HPDE6-E6E7 (cell line): ENCODE measurements around the gene LIF.
"Not testable (repeated sequence)": the region's sequence is repeated elsewhere in the genome, so short reads cannot be mapped to it uniquely, and the experiment has no call there.

Experiments
- DNase-seq: peaks from one replicate; pipeline ENCODE4 v3.0.0; 2011; ENCODE audit warnings: missing footprints; ENCODE audit errors: extremely low spot score

LIF gene

DNA sequence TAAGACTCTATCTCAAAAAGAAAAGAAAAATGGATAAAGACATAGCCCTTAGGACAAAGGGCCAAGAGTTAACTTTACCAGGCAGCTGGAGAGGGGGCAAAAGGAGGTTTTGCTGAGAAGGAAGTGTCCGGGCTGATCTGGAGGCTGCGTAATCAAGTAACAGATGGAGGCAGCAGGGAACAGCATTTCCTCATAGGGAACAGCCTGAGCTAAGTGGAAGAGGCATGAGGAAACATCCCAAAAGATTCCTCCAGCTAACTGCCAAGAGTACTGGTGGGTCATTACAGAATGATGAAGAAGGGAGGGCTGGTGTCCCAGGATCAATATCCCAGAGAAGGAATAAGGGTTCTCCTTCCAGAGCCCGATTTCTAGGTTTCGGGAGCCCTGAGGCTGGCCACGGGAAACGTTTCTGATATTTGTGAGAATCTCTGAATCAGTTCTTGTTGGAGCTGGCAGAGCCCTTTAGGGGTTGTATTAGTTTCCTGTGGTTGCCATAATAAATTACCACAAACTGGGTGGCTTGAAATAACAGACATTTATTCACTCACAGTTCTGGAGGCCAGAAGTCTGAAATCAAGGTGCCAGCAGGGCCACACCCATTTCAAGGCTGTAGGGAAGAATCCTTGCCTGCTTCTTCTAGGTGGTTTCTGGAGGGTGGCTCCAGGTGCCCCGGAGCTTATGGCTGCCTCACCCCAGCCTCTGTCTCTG lies 21.2 kb downstream of the LIF start:
- DNase-seq: no peak

DNA sequence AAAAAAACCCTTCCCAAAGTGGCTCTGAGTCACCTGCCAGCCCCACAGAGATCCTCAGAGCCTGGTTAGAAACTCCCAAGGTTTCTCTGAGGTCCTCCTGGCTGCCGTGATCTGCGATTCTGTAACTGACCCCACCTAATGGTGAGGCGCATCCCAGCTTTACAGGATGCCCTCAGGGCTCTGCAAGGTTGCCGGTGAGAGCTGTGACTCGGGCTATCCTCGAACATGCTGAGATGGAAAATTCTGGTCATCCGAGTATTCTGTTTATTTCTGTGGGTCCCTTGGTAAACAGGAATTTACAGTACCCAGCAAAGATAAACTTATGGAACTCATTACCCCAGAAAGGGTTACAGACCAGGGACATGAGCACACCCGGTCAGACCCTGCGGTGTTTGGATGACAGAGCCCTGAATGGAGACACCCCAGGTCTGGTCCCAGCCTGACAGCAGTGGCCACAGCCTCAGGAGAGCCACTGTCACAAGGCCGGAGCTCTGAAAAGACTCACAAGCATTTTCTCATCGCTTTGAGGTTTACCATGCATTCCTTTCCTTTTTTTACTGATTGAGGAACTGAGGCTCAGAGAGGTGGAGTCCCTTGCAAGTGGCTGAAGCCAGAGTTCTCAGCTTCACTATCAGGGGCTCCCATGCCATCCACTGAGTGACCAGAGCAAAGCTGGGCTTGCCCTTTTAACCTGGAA lies 22.2 kb downstream of the LIF start:
- DNase-seq: no peak

DNA sequence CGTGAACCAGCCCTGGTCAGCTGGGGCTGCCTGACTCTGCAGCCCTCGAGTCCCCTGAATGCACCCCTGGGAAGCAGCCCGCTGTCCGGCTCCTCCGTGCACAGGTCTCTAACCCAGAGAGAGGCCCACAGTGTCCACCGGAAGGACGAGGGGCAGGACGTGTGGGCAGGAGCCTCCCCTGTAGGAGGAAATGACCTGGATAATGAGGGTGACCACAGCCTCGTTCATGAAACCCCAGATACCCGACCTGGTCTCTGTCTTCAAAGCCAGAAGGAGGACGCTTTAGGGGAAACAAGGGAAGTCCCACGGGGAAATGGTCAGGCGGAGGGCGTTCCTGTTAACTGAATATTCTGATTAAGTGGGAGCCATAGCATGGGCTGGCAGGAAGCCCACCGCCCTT lies 23.3 kb downstream of the LIF start:
- no peak for DNase-seq

DNA sequence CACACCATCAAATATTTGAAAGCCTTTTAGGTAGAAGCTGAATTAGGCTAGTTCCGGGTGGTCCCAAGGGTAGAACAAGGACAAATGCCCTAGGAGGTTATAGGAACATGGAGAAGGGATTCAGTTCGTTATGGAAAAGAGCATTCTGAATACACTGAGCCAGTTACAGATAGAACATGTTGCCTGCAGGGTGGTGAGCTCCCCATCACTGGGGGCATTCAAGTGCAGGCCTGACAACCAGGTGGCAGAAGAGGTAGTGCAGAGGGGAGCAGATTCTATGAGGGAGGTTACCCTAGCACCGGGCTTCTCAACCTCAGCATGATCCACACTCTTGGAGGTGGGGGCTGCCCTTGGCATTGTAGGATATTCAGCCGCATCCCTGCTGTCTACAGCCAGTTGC lies 24.2 kb downstream of the LIF start:
- DNase-seq: no peak

- DNase-seq: no peak
These were observed 25.2 kb downstream of the LIF start for GRCh38 chr22:30221121-30221992.

DNA sequence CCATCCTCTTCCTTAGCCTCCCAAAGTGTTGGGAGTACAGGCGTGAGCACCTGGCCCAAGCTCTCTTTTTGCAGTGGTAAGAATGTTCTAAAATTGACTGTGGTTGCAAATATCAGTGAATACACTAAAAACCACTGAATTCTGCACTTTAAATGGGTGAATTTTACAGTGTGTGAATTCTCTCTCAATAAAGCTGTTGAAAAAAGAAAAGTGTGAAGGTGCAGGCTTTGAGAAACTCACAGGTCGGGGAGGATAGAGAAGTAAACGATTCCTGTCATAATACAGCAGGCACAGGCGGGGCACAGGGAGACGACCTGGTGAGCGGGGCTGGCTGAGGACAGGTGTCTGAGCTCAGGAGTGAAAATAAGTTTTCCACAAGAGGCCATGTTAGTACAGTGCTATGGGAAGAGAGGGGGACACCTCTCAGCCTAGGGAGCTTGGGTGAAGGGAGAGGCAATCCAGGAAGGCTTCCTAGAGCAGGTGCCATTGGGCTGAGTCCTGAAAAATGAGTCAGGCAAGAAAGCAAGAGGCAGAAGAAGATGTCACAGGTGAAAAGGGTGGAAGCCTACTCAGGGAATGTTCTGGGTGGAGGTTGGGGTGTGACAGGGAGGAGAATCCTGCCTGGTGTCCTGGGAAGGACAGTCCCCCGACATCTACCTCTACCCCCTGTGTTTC lies 26.1 kb downstream of the LIF start:
- DNase-seq: no peak

GRCh38 chr22:30219668-30220278 lies 26.8 kb downstream of the LIF start:
- no peak for DNase-seq

DNA sequence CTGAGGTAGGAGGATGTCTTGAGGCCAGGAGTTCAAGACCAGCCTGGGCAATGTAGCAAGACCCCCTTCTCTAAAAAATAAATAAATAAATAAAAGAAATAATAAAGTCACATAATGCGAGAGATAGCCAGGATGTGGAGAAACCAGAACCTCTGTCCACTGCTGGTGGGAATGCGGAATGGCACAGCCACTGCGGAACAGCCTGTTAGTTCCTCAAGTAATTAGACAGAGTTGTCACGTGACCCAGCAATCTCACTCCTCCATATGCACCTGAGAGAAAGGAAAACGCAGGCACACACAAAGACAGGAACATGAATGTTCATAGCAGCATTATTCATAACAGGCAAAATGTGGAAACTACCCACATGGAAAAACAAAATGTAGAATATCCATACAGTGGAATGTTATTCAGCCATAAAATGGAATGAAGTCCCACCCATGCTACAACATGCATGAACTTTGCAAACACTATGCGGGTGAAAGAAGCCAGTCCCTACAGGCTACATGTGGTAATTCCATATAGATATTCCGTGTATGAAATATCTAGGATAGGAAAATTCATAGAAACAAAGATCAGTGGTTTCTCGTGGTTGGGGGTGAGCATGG lies 27.4 kb downstream of the LIF start:
- DNase-seq: no peak

DNA sequence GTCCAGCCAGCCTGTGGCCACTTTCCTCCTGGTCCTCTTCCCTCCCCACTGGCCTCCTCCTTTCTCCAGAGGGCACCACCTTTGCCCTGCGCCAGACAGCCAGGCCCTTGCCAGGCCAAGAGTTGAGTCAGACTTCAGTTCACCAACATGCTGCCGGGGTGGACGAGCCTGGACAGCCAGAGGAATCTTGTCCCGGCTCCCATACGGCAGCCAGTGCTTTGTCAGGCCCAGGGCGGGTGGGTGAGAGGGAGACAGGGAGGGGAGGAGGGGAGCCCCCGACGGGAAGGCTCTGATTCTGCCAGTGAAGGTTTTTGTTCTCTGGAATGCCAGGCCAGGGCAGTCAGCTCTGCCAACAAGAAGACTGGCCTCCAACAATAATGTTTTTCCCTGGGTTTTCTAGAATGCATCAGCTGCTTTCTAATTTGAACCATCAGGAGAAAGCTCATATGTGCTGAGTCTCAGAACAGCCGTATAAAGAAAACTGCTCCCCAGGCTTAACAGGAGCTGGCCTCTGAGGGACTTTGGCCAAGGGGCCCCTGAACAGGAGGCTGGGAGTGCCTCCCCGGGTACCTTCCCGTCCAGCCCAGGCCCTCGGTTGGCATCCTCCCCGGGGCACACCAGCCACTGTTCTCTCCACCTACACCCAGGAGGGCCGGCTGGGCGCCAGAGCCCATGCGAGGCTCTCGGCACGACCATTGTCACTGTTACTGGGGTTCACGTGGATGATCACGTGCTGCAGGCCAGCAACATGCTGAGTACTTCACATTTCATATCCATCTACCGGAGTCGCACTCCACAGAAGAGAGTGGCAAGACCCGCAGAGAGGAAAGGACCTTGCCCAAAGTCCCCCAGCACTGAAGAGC lies 28.6 kb downstream of the LIF start:
- DNase-seq: no peak

DNA sequence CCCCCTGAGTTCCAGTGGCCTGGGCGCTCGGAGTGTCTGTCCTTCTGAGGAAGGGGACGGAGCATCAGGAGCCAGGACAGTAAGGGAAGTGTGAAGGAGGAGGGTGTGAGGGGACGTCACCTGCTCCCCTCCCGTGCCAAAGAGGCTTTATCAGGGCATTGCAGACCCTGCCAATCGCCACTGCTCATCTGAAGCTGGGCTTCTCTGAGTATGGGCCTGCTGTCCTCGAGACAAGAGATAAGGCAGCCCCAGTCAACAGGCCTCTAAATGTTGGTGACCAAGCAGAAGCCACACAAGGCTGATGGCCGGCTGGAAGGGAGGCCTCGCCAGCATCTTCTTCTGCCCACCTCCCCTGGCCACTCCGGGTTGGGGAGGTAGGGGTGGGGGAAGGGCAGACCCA lies 29.8 kb downstream of the LIF start:
- no peak for DNase-seq

- DNase-seq: not testable (repeated sequence)
These were observed 30.3 kb downstream of the LIF start for GRCh38 chr22:30216272-30216671.

DNA sequence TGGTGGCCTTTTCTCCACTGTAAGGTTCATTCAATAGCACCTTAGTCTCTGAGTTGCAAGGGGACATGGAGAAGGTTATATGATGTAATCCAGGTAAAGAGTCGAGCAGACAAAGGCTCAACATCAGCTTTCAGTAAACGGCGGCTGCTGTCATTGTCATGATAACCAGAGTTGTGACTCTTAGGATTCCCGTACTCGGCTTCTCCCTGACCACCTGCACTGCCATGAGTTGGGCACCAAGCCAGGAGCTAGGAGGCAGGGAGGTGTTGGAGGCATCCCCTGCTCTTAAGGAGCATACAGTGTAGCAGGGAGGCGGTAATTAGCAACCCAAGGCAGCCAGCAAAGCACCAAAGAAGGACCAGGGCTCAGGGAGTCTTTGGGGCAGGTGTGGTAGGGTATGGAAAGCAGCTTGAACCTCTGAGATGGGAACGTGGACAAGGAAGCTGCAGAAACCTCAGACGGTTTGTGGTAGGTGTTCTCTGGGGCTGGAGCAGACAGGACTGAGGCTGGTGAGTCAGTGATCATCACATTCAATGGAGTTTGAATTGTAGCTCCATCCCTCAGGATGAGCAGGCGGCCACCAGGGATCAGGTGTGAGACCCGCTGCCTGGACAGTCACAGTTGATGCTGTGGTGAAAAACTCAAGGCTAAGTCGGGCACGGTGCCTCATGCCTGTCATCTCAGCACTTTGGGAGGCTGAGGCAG lies 31.7 kb downstream of the LIF start:
- DNase-seq: no peak

GRCh38 chr22:30212996-30213441 lies 33.5 kb downstream of the LIF start:
- no peak for DNase-seq

GRCh38 chr22:30212363-30212995 lies 34.1 kb downstream of the LIF start:
- DNase-seq: peak; percentile 88

- DNase-seq: no peak
These were observed 35.3 kb downstream of the LIF start for GRCh38 chr22:30211124-30211820.

DNA sequence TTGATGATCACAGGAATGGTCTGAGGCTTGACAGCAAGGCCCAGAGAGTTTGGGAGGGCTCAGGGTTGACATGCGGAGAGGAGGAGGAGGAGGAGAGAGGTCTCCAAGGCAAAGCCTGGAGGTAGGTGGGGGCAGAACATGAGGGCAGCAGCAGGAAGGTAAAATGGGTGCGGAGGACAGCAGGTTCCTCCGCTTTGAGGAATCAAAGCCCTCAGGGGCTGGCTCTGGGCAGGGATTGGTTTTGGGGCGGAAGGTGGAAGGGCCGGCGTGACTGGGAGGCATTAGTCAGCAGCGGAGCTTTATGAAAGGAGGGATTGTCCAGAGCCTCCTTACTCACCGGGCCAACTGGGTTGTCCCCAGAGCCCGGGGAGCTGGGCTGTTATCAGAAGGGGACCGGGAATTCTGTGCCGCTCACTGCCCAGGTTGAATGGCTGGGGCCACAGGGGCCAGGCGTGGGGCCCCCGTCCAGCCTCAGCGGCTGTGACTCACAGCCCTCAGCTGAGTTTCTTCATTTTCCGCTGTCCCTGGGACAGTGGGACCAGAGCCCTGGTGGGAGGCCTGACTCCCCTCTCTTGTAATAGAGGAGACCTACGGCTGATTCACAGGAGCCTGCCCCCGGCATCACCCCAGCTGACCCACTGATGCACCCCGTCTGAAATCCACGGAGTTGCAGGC lies 36.2 kb downstream of the LIF start:
- peak; percentile 89 for DNase-seq

- DNase-seq: no peak
These were observed 36.9 kb downstream of the LIF start for GRCh38 chr22:30209642-30210041.
